Loucy (cell line): ENCODE results near the gene ACTL8.

ENCODE experiments used
- EZH2phosphoT487 ChIP-seq: fragments of 200-600 bp; IDR thresholded peaks from 2 replicates; pipeline ENCODE4 v1.6.1; 2018; ENCODE audit warnings: antibody characterized with exemption, mild to moderate bottlenecking, moderate library complexity, borderline replicate concordance
- TF ChIP-seq, protein P1 (sequence below): fragments of 200-600 bp; sonication (generic); conservative IDR thresholded peaks from 2 replicates; pipeline ENCODE4 v1.5.1; 2014; ENCODE audit warnings: mild to moderate bottlenecking, antibody characterized with exemption, low read length

DNA sequence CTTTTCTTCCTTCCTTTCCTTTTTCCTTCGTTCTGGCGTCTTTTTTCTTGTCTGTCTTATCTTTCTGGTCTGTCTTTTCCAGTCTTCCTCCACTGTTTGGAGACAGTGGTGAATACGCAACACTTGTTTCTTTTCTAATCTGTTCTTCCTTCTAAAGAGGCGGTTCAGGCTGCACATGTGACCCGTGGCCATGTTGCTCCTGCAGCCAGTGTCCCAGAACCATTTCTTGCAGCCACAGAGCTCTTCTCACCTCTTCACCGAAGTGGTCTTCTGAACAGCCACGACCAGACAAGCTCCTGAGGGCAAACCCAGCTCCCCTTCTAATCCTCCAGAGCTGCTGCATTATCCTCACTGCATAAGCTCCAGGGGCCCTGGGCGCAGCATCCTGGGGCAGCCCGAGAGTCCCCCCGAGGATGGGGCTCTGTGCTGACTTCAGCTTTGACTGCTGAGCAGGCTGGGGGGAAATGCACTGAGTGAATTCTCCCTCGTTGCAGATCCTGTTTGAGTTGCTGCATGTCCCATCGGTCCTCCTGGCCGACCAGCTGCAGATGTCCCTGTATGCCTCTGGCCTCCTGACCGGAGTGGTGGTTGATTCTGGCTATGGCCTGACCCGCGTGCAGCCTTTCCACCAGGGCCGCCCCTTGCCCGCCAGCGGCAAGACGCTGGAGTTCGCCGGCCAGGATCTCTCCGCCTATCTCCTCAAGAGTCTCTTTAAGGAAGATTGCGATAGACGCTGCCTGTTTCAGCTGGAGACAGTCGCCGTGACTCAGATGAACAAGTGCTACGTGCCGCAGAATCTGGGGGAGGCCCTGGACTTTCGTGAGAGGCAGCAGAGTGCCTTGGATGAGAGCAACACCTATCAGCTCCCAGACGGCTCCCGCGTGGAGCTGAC lies 70.4 kb downstream of the ACTL8 start:
- TF ChIP-seq, protein P1, sequence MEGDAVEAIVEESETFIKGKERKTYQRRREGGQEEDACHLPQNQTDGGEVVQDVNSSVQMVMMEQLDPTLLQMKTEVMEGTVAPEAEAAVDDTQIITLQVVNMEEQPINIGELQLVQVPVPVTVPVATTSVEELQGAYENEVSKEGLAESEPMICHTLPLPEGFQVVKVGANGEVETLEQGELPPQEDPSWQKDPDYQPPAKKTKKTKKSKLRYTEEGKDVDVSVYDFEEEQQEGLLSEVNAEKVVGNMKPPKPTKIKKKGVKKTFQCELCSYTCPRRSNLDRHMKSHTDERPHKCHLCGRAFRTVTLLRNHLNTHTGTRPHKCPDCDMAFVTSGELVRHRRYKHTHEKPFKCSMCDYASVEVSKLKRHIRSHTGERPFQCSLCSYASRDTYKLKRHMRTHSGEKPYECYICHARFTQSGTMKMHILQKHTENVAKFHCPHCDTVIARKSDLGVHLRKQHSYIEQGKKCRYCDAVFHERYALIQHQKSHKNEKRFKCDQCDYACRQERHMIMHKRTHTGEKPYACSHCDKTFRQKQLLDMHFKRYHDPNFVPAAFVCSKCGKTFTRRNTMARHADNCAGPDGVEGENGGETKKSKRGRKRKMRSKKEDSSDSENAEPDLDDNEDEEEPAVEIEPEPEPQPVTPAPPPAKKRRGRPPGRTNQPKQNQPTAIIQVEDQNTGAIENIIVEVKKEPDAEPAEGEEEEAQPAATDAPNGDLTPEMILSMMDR = no peak
- TF ChIP-seq EZH2phosphoT487 = no peak
